Astrocyte of the spinal cord (primary cell): ENCODE data around the gene SLCO3A1.

ENCODE experiments used
- DNase-seq: peaks from one replicate; pipeline ENCODE4 v3.0.0; 2011; ENCODE audit warnings: low read depth, low spot score
- H3K4me3 ChIP-seq: 2 replicates; pipeline ENCODE4 v1.5.1; 2011; ENCODE audit warnings: low read depth, mild to moderate bottlenecking, low read length, moderate library complexity
- in situ Hi-C: cut with HindIII; loops from 2 replicates; pipeline ENCODE4 v1.10.0; 2017; ENCODE audit warnings: low sequenced_read_pairs
- TF ChIP-seq, protein P1 (sequence below): IDR thresholded peaks from 2 replicates; pipeline ENCODE4 v1.5.1; 2012; ENCODE audit warnings: low read depth, mild to moderate bottlenecking, low read length, inconsistent platforms

The SLCO3A1 gene

DNA sequence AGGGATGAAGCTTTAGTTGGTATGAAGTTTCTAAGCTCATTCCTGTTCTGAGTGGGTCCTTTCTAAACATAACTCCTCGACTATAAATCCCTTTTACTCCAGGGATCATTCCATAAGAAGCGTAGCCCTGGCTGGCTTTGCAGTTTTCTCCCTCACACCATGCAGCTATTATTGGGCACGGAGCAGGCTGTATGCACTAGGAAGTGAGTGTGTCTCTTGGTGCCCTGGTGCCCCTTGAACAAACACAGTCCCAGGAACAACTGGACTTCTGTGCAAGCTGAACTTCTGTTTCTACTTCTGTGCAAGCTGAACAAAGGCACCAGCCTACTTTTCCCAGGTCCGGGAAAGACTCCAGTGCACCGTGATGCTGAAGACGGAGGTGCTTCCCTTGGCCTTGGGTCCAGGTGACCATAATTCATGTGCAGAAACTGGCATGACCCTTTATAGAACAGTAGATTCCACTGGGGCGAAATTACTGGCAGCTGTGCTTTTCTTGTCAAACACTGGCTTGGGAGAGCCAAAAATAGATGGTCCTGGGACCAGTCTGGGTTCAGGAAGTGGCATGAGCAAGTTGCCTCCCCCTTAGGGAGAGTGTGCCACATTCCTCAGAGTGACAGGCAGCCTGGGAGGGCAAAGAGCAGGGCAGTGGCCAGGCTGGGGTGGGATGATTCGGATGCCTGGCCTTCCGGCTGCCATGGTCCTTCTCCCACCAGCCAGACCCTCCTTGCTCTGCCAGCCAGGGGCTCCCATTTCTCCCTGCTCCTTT is 127.2 kb downstream of the SLCO3A1 start:
- in situ Hi-C loops = no loop called here
- TF ChIP-seq, protein P1, sequence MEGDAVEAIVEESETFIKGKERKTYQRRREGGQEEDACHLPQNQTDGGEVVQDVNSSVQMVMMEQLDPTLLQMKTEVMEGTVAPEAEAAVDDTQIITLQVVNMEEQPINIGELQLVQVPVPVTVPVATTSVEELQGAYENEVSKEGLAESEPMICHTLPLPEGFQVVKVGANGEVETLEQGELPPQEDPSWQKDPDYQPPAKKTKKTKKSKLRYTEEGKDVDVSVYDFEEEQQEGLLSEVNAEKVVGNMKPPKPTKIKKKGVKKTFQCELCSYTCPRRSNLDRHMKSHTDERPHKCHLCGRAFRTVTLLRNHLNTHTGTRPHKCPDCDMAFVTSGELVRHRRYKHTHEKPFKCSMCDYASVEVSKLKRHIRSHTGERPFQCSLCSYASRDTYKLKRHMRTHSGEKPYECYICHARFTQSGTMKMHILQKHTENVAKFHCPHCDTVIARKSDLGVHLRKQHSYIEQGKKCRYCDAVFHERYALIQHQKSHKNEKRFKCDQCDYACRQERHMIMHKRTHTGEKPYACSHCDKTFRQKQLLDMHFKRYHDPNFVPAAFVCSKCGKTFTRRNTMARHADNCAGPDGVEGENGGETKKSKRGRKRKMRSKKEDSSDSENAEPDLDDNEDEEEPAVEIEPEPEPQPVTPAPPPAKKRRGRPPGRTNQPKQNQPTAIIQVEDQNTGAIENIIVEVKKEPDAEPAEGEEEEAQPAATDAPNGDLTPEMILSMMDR = no peak
- no peak overlapping the region for H3K4me3 ChIP-seq
- no peak for DNase-seq

GRCh38 chr15:91981821-91982800 is 128.6 kb downstream of the SLCO3A1 start:
- H3K4me3 ChIP-seq = no peak overlapping the region
- in situ Hi-C loops = no loop called here
- DNase-seq = no peak
- TF ChIP-seq, protein P1 = no peak

GRCh38 chr15:91983729-91984340 is 130.3 kb downstream of the SLCO3A1 start:
- no peak for DNase-seq
- H3K4me3 ChIP-seq = no peak overlapping the region
- in situ Hi-C loops = no loop called here
- TF ChIP-seq, protein P1 = no peak

DNA sequence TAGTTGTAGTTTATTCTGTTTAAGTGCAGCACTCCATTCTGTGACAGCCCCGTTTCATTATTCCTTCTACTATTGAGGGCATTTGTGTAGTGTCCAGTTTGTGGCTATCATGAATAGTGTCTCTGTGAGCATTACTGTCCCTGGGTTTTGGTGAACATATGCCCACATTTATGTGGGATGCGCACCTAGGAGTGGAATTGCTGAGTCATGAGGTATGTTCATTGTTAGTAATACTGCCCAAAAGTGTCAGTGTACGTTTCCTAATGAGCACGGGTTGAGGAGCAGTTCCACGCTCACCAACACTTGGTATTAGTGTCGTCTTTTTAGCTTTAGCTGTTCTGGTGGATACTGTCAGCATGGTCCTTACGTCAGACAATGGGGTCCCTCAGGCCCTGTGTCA is 131.8 kb downstream of the SLCO3A1 start:
- DNase-seq = no peak
- no peak overlapping the region for H3K4me3 ChIP-seq
- TF ChIP-seq, protein P1 = no peak
- in situ Hi-C loops = no loop called here

DNA sequence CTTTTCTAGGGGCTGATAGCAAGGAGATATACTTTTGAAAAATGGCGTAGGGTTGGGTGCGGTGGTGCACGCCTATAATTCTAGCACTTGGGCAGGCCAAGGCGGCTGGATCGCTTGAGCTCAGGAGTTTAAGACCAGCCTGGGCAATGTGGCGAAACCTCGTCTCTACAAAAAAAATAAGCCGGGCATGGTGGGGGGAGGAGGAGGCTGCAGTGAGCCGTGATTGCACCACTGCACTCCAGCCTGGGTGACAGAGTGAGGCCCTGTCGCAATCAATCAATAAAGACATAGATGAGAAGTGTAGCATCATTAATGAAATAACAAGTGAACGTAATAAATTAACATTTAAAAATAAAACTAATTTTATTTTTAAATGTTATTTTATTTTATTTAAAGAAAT is 134.6 kb downstream of the SLCO3A1 start:
- no peak for DNase-seq
- TF ChIP-seq, protein P1 = no peak
- no peak overlapping the region for H3K4me3 ChIP-seq
- in situ Hi-C loops = no loop called here

DNA sequence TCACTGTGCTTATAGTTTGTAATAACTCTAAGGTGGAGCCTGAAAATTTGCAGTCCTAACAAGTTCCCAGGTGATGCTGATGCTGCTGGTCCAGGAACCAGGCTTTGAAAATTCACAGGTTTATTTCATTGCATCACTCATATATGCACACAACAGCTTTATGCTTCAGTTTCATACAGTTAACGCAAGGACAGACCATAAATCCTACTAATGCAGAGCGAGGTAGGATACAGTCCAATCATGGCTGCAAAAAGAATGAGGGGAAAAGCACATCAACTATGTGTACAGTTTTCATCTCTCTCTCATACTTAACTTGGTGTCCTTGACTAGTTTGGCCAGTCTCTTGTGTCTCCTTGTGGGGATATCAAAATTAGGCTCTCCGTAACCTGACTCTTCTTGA is 135.1 kb downstream of the SLCO3A1 start:
- DNase-seq = no peak
- H3K4me3 ChIP-seq = no peak overlapping the region
- in situ Hi-C loops = no loop called here
- TF ChIP-seq, protein P1 = no peak
